H1 (cell line): ENCODE measurements around the gene CEP290. TPM values are rescaled to one million over a fixed set of nuclear protein-coding genes. Genes with fewer than 3 reads are reported as not detected.

Source experiments
- CTCF ChIA-PET: fragments of 300-600 bp; sonication (Branson Sonifier 250); formaldehyde crosslinking; loops from one replicate; lab custom pipeline; 2021; ENCODE audit not compliant: partially characterized antibody; lab: Charles Lee
- POLR2A ChIA-PET: fragments of 300-600 bp; sonication (Branson Sonifier 250); formaldehyde crosslinking; loops from one replicate; lab custom pipeline; 2021; ENCODE audit warnings: inconsistent platforms; ENCODE audit not compliant: partially characterized antibody; lab: Charles Lee
- DNase-seq, 2 experiments: peaks; one replicate each; pipeline versions ENCODE4 v3.0.0 to v3.0.0-alpha.2; 2010 to 2022; ENCODE audit warnings: low spot score in 2 of 2, low read depth in 1 of 2, mixed read lengths in 1 of 2
- FAIRE-seq: peaks from 2 replicates; lab custom pipeline; 2011; peaks lifted over from hg19 to GRCh38; lab: Jason Lieb, UNC
- H2AFZ ChIP-seq: 2 replicates; pipeline ENCODE4 v1.8.1; 2012; ENCODE audit warnings: low read length, inconsistent platforms
- H2AK5ac ChIP-seq: 2 replicates; pipeline ENCODE4 v1.6.1; 2013; ENCODE audit warnings: low read depth, low read length
- H2BK120ac ChIP-seq: replicated peaks from 2 replicates; pipeline ENCODE3; 2013; ENCODE audit warnings: low read depth, low read length, inconsistent platforms
- H2BK12ac ChIP-seq: 2 replicates; pipeline ENCODE4 v1.6.1; 2013; ENCODE audit warnings: low read depth, low read length
- H2BK15ac ChIP-seq: 2 replicates; pipeline ENCODE4 v1.6.1; 2013; ENCODE audit warnings: low read length
- H2BK20ac ChIP-seq: 2 replicates; pipeline ENCODE4 v1.6.1; 2013; ENCODE audit warnings: low read length
- H2BK5ac ChIP-seq: 2 replicates; pipeline ENCODE4 v1.6.1; 2013; ENCODE audit warnings: low read depth, low read length
- H3K14ac ChIP-seq: 2 replicates; pipeline ENCODE4 v1.6.1; 2013; ENCODE audit warnings: inconsistent platforms; ENCODE audit not compliant: insufficient read length
- H3K18ac ChIP-seq: 2 replicates; pipeline ENCODE4 v1.6.1; 2013; ENCODE audit warnings: low read length; ENCODE audit errors: extremely low read depth
- H3K23ac ChIP-seq: 2 replicates; pipeline ENCODE4 v1.6.1; 2013; ENCODE audit warnings: inconsistent platforms; ENCODE audit not compliant: insufficient read length
- H3K23me2 ChIP-seq: 2 replicates; pipeline ENCODE4 v1.6.1; 2013; ENCODE audit warnings: low read depth, low read length
- H3K27ac ChIP-seq: 2 replicates; pipeline ENCODE4 v1.6.1; 2011; ENCODE audit warnings: low read depth, low read length, inconsistent platforms
- H3K27me3 ChIP-seq, 4 experiments: replicated peaks in 1 of 4; 1 replicate in 1 of 4; 2 replicates in 3 of 4; pipeline versions ENCODE4 v1.6.1 to v1.8.1; 2011 to 2013; ENCODE audit warnings: low read length in 3 of 4, mild to moderate bottlenecking in 3 of 4, inconsistent platforms in 2 of 4, mixed read lengths in 2 of 4, moderate library complexity in 1 of 4; ENCODE audit not compliant: control insufficient read depth in 3 of 4, insufficient read depth in 3 of 4; ENCODE audit errors: extremely low read depth in 1 of 4
- H3K36me3 ChIP-seq, 4 experiments: 2 replicates each; pipeline versions ENCODE4 v1.6.1 to v1.8.1; 2011 to 2013; ENCODE audit warnings: mild to moderate bottlenecking in 4 of 4, low read length in 3 of 4, moderate library complexity in 2 of 4, control low read depth in 1 of 4, inconsistent platforms in 1 of 4; ENCODE audit not compliant: insufficient read depth in 4 of 4, control insufficient read depth in 2 of 4
- H3K4ac ChIP-seq: replicated peaks from 2 replicates; pipeline ENCODE3; 2013; ENCODE audit warnings: low read length, low read depth, mixed read lengths, inconsistent platforms; ENCODE audit not compliant: insufficient read length
- H3K4me1 ChIP-seq, 4 experiments: replicated peaks in 1 of 4; 1 replicate in 1 of 4; 2 replicates in 3 of 4; pipeline versions ENCODE4 v1.6.1 to v1.8.1; 2011 to 2013; ENCODE audit warnings: low read length in 3 of 4, inconsistent platforms in 2 of 4, mixed read lengths in 1 of 4; ENCODE audit not compliant: insufficient read depth in 4 of 4, control insufficient read depth in 3 of 4
- H3K4me2 ChIP-seq, 2 experiments: 2 replicates each; pipeline versions ENCODE4 v1.6.1 to v1.8.1; 2011 to 2013; ENCODE audit warnings: low read depth in 2 of 2, low read length in 2 of 2, control low read depth in 1 of 2, inconsistent platforms in 1 of 2, mild to moderate bottlenecking in 1 of 2; ENCODE audit not compliant: insufficient read depth in 1 of 2
- H3K4me3 ChIP-seq, 4 experiments: fragments of 200-600, 300-600 bp in 1 of 4; sonication (generic), shearing (Covaris generic), sonication (Bioruptor Twin) in 1 of 4; 2 replicates each; pipeline versions ENCODE4 v1.5.1 to v1.8.1; 2011 to 2016; ENCODE audit warnings: low read length in 4 of 4, low read depth in 3 of 4, control low read depth in 2 of 4, inconsistent platforms in 2 of 4, mild to moderate bottlenecking in 2 of 4, mixed read lengths in 1 of 4, moderate library complexity in 1 of 4; ENCODE audit not compliant: insufficient read depth in 2 of 4; ENCODE audit errors: extremely low read depth in 1 of 4
- H3K56ac ChIP-seq: replicated peaks from 2 replicates; pipeline ENCODE3; 2013; ENCODE audit warnings: low read depth, mild to moderate bottlenecking, mixed read lengths, low read length, inconsistent platforms; ENCODE audit not compliant: insufficient read length
- H3K79me1 ChIP-seq: 2 replicates; pipeline ENCODE4 v1.6.1; 2013; ENCODE audit warnings: low read depth, low read length, control low read depth
- H3K79me2 ChIP-seq, 2 experiments: 2 replicates each; pipeline versions ENCODE4 v1.6.1 to v1.8.1; 2012 to 2013; ENCODE audit warnings: low read length in 2 of 2, mild to moderate bottlenecking in 2 of 2, inconsistent platforms in 1 of 2; ENCODE audit not compliant: insufficient read depth in 2 of 2, control insufficient read depth in 1 of 2
- H3K9ac ChIP-seq, 4 experiments: replicated peaks in 1 of 4; 1 replicate in 1 of 4; 2 replicates in 3 of 4; pipeline versions ENCODE4 v1.6.1 to v1.8.1; 2011 to 2013; ENCODE audit warnings: low read depth in 3 of 4, low read length in 3 of 4, control low read depth in 2 of 4, mild to moderate bottlenecking in 2 of 4, moderate library complexity in 2 of 4, inconsistent platforms in 1 of 4; ENCODE audit errors: extremely low read depth in 1 of 4
- H3K9me3 ChIP-seq, 2 experiments: 2 replicates each; pipeline versions ENCODE4 v1.6.1 to v1.8.1; 2012 to 2013; ENCODE audit warnings: mild to moderate bottlenecking in 2 of 2, moderate library complexity in 2 of 2, control low read depth in 1 of 2, inconsistent platforms in 1 of 2, low read depth in 1 of 2, low read length in 1 of 2, mixed read lengths in 1 of 2; ENCODE audit not compliant: insufficient read depth in 2 of 2
- H4K20me1 ChIP-seq, 2 experiments: replicated peaks in 1 of 2; 2 replicates each; pipeline versions ENCODE3 to v1.8.1; 2011 to 2013; ENCODE audit warnings: inconsistent platforms in 2 of 2, low read length in 2 of 2, mild to moderate bottlenecking in 1 of 2; ENCODE audit not compliant: insufficient read depth in 2 of 2, control insufficient read depth in 1 of 2
- H4K5ac ChIP-seq: 2 replicates; pipeline ENCODE4 v1.6.1; 2013; ENCODE audit warnings: low read length, low read depth, mixed read lengths, inconsistent platforms; ENCODE audit not compliant: insufficient read length
- H4K8ac ChIP-seq: 2 replicates; pipeline ENCODE4 v1.8.0; 2013; ENCODE audit warnings: mild to moderate bottlenecking, moderate library complexity, low read length, inconsistent platforms; ENCODE audit not compliant: insufficient read depth; ENCODE audit errors: extremely low read depth
- H4K91ac ChIP-seq: replicated peaks from 2 replicates; pipeline ENCODE3; 2013; ENCODE audit warnings: low read length, mixed read lengths, inconsistent platforms; ENCODE audit not compliant: insufficient read length
- BACH1 ChIP-seq: IDR thresholded peaks from 2 replicates; pipeline ENCODE4 v1.6.1; 2012; ENCODE audit warnings: low read length, improper control_type of control experiment
- HDAC2 ChIP-seq, 2 experiments: fragments of 300-600 bp in 1 of 2; sonication (generic) in 1 of 2; IDR thresholded peaks; 2 replicates each; pipeline ENCODE4 v1.6.1; 2011 to 2012; ENCODE audit warnings: low read depth in 2 of 2, low read length in 2 of 2, mild to moderate bottlenecking in 2 of 2, moderate library complexity in 2 of 2, borderline replicate concordance in 1 of 2, inconsistent platforms in 1 of 2
- POLR2AphosphoS5 ChIP-seq: IDR thresholded peaks from 2 replicates; pipeline ENCODE4 v1.6.1; 2011; ENCODE audit warnings: low read depth, low read length
- RXRA ChIP-seq: IDR thresholded peaks from 2 replicates; pipeline ENCODE4 v1.6.1; 2011; ENCODE audit warnings: low read depth, mild to moderate bottlenecking, low read length, moderate library complexity; ENCODE audit not compliant: insufficient read depth
- TAF1 ChIP-seq: IDR thresholded peaks from 2 replicates; pipeline ENCODE4 v1.6.1; 2011; ENCODE audit warnings: mild to moderate bottlenecking, low read depth, low read length
- YY1 ChIP-seq: IDR thresholded peaks from 2 replicates; pipeline ENCODE4 v1.6.1; 2011; ENCODE audit warnings: low read depth, mild to moderate bottlenecking, low read length
- WGBS, 2 experiments: shearing (Covaris generic) in 1 of 2; methylation state at CpG; one replicate each; pipeline versions ENCODE4 v1.1.6 to v1.1.7; 2013 to 2015; ENCODE audit warnings: low lambda C conversion rate in 2 of 2, mixed read lengths in 2 of 2, inconsistent platforms in 1 of 2, low coverage in 1 of 2, missing lambda C conversion rate in 1 of 2; ENCODE audit not compliant: insufficient replicate concordance in 2 of 2, insufficient coverage in 1 of 2, insufficient read length in 1 of 2; ENCODE audit errors: extremely low coverage in 1 of 2, missing lambda C conversion rate in 1 of 2; 5-methylcytosine and 5-hydroxymethylcytosine counted together
- polyA plus RNA-seq, 7 experiments: library from polyadenylated mRNA; depleted of rRNA in 3 of 7; stranded (reverse) in 5 of 7; unstranded in 2 of 7; fragments of >200 nt in 5 of 7; fragments of 200-250 nt in 2 of 7; gene quantifications; 1 replicate in 5 of 7; 2 replicates in 1 of 7; 4 replicates in 1 of 7; pipeline versions ENCODE4 v1.2.1 to v1.2.3, GENCODE V29; 2011 to 2013; ENCODE audit warnings: missing spikeins in 2 of 7, mixed read lengths in 2 of 7
- total RNA-seq: library from RNA; stranded (reverse); fragmentation: NEBNext Ultra II Directional; extraction: Animal tissue kit (Norgen Biotek cat#: 25700); gene quantifications from 2 replicates; pipeline ENCODE4 v1.2.1, GENCODE V29; 2021

CEP290 gene
- total and polyA plus RNA-seq, 2 of the 8 experiments (the other 6 are each of a cell fraction or from before 2014, with no cell fraction given), result 2.1 to 5.9 TPM

GRCh38 chr12:88122666-88123065 lies 19.2 kb downstream of the CEP290 start:
- Histone ChIP-seq H3K4ac (no peak overlapping the region), H3K4me2 (no peak overlapping the region), H3K79me2 (no peaks in the 10 kb centered on the region), H4K20me1 (no peaks in the 10 kb centered on the region), H3K79me1 (no peaks in the 10 kb centered on the region), H3K23ac (no peak overlapping the region), H4K8ac (no peak overlapping the region), H3K56ac (no peak overlapping the region), H2BK12ac (no peak overlapping the region), H2AFZ (no peak overlapping the region), H3K14ac (no peak overlapping the region), H3K4me1 (no peaks in the 10 kb centered on the region), H3K27me3 (no peaks in the 10 kb centered on the region), H3K18ac (no peak overlapping the region), H3K36me3 (peaks cover 0 to 13% (median 0%) of the 10 kb centered on the region in 4 experiments; a peak in 2 of 8 replicates), H2BK15ac (no peak overlapping the region), H3K27ac (no peak overlapping the region), H3K9ac (no peak overlapping the region), H4K5ac (no peak overlapping the region), H4K91ac (no peak overlapping the region), H2BK5ac (no peak overlapping the region), H2BK20ac (no peak overlapping the region), H3K23me2 (no peaks in the 10 kb centered on the region; the same call in 1 of the 2 replicates), H2BK120ac (no peak overlapping the region), H3K4me3 (no peak overlapping the region), H2AK5ac (no peak overlapping the region), H3K9me3 (no peaks in the 10 kb centered on the region)
- no peak for TF ChIP-seq YY1
- no peak for TF ChIP-seq RXRA
- TF ChIP-seq BACH1, result no peak
- no peak for TF ChIP-seq TAF1
- TF ChIP-seq HDAC2 (IDR thresholded peaks at IDR 0.05; ENCODE audit: borderline replicate concordance in 1 of 2, low read depth in 2 of 2, low read length in 2 of 2), result no peak
- TF ChIP-seq POLR2AphosphoS5, result no peak
- FAIRE-seq (no peak), DNase-seq (no peak)
- POLR2A ChIA-PET, result no interaction called here
- CTCF ChIA-PET, result interaction anchor here (1.8 kb wide), 1 partner anchor 271 kb away, joined by 5 read pairs; no protein-coding TSS in a partner anchor
- WGBS, 2 experiments, result 67 to 100% methylated on average over 1 to 4 of the region's 4 CpGs
